Measurements from ENCODE around the gene EFNA5. TPM values are rescaled to one million over a fixed set of nuclear protein-coding genes. Genes with fewer than 3 reads are reported as not detected.

Gene EFNA5
- total and polyA plus RNA-seq, 2 of the 8 experiments (the other 6 are each of a cell fraction or from before 2014, with no cell fraction given) = 9.6 to 21.8 TPM

DNA sequence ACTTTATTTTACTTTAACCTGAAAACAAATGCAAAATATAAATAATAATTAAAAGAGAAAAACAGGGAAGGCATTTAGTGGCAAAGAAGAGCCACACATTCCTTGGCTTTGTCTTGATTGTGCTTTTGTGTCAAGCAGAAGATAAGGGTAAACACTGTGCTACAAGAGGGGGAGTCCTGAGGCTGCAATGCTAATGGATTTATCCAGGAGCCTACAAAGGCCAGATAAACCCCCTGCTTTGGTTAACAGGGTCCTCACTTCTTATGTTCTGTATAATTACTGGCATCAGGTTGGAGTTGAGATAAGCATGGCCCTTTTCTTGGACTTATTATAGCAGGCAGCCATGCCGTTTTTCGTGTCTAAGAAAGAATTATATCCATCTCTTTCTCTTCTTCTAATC is 302.8 kb downstream of the EFNA5 start:
- H4K20me1 ChIP-seq (replicated peaks in 1 of 2; ENCODE audit: control insufficient read depth in 1 of 2, insufficient read depth in 2 of 2, low read length in 2 of 2) = no peaks in the 10 kb centered on the region
- H3K23me2 ChIP-seq (ENCODE audit: low read depth, low read length) = no peaks in the 10 kb centered on the region
- no peak overlapping the region for H3K14ac ChIP-seq (ENCODE audit: insufficient read length)
- no peak overlapping the region for H3K4ac ChIP-seq (replicated peaks; ENCODE audit: insufficient read length, low read depth, low read length)
- H3K79me1 ChIP-seq (ENCODE audit: low read depth, low read length) = no peaks in the 10 kb centered on the region
- FAIRE-seq (no peak), DNase-seq (ENCODE audit: low read depth in 1 of 2, low spot score in 2 of 2) (no peak)
- H3K4me3 ChIP-seq (ENCODE audit: extremely low read depth in 1 of 4, insufficient read depth in 2 of 4, low read depth in 3 of 4, low read length in 4 of 4) = no peak overlapping the region
- no peaks in the 10 kb centered on the region for H3K36me3 ChIP-seq (ENCODE audit: control insufficient read depth in 2 of 4, insufficient read depth in 4 of 4, low read length in 3 of 4)
- no peak overlapping the region for H2BK5ac ChIP-seq (ENCODE audit: low read depth, low read length)
- H2BK120ac ChIP-seq (replicated peaks; ENCODE audit: low read depth, low read length) = no peak overlapping the region
- no peaks in the 10 kb centered on the region for H3K79me2 ChIP-seq (ENCODE audit: control insufficient read depth in 1 of 2, insufficient read depth in 2 of 2, low read length in 2 of 2)
- no peak overlapping the region for H2BK15ac ChIP-seq (ENCODE audit: low read length)
- no peak overlapping the region for H2AFZ ChIP-seq (ENCODE audit: low read length)
- no peak overlapping the region for H4K91ac ChIP-seq (replicated peaks; ENCODE audit: insufficient read length, low read length)
- H3K9ac ChIP-seq (replicated peaks in 1 of 4; ENCODE audit: extremely low read depth in 1 of 4, low read depth in 3 of 4, low read length in 3 of 4) = no peak overlapping the region
- H3K27ac ChIP-seq (ENCODE audit: low read depth, low read length) = no peak overlapping the region
- no peak overlapping the region for H3K18ac ChIP-seq (ENCODE audit: extremely low read depth, low read length)
- H3K27me3 ChIP-seq (replicated peaks in 1 of 4; ENCODE audit: control insufficient read depth in 3 of 4, extremely low read depth in 1 of 4, insufficient read depth in 3 of 4, low read length in 3 of 4) = no peaks in the 10 kb centered on the region
- no peak overlapping the region for H3K56ac ChIP-seq (replicated peaks; ENCODE audit: insufficient read length, low read depth, low read length)
- no peak overlapping the region for H4K5ac ChIP-seq (ENCODE audit: insufficient read length, low read depth, low read length)
- no peaks in the 10 kb centered on the region for H3K9me3 ChIP-seq (ENCODE audit: insufficient read depth in 2 of 2, low read depth in 1 of 2, low read length in 1 of 2)
- peaks cover 2 to 20% (median 8%) of the 10 kb centered on the region in 4 experiments for H3K4me1 ChIP-seq (replicated peaks in 1 of 4; ENCODE audit: control insufficient read depth in 3 of 4, insufficient read depth in 4 of 4, low read length in 3 of 4)
- no peak overlapping the region for H2BK20ac ChIP-seq (ENCODE audit: low read length)
- 60% methylated on average over 2 of the region's 2 CpGs; no CpG with 5 or more reads in 1 of the 2 experiments for WGBS, 2 experiments (ENCODE audit: extremely low coverage in 1 of 2, insufficient coverage in 1 of 2, insufficient read length in 1 of 2, insufficient replicate concordance in 2 of 2, low coverage in 1 of 2, low lambda C conversion rate in 2 of 2, missing lambda C conversion rate in 1 of 2)
- H2AK5ac ChIP-seq (ENCODE audit: low read depth, low read length) = no peak overlapping the region
- TF ChIP-seq GTF2F1 (IDR thresholded peaks at IDR 0.05; ENCODE audit: borderline replicate concordance, low read depth, low read length) (no peak), SP4 (IDR thresholded peaks at IDR 0.05; ENCODE audit: low read length) (no peak), SAP30 (IDR thresholded peaks at IDR 0.05; ENCODE audit: insufficient read depth, insufficient replicate concordance, low read length) (no peak), NANOG (IDR thresholded peaks at IDR 0.05; ENCODE audit: insufficient read depth, low read depth, low read length, poor library complexity, severe bottlenecking) (no peak), CBX8 (IDR thresholded peaks at IDR 0.05; ENCODE audit: borderline replicate concordance, low read depth, low read length) (no peak)
- ChIA-PET CTCF (ENCODE audit: partially characterized antibody) (no interaction called here), POLR2A (ENCODE audit: partially characterized antibody) (no interaction called here)
- H2BK12ac ChIP-seq (ENCODE audit: low read depth, low read length) = no peak overlapping the region
- no peak overlapping the region for H3K23ac ChIP-seq (ENCODE audit: insufficient read length)
- peak overlapping the region in 1 of 2 experiments; percentile 37; a peak in 2 of 4 replicates for H3K4me2 ChIP-seq (ENCODE audit: insufficient read depth in 1 of 2, low read depth in 2 of 2, low read length in 2 of 2)
- H4K8ac ChIP-seq (ENCODE audit: extremely low read depth, insufficient read depth, low read length) = no peak overlapping the region

Measured in H1 (cell line).